Fibroblast of lung (primary cell): ENCODE measurements around the gene RIMS1. TPM values are rescaled to one million over a fixed set of nuclear protein-coding genes. Genes with fewer than 3 reads are reported as not detected.

Experiments
- DNase-seq, 2 donors: peaks; one replicate each; pipeline versions ENCODE4 v3.0.0 to v3.0.0-alpha.2; 2010; ENCODE audit warnings: low read depth in 2 of 2
- H2AFZ ChIP-seq: 2 replicates; pipeline ENCODE4 v1.5.1; 2012; ENCODE audit warnings: low read length, control low read depth, inconsistent platforms
- H3K27ac ChIP-seq: 2 replicates; pipeline ENCODE4 v1.5.1; 2011; ENCODE audit warnings: low read length, control low read depth; ENCODE audit not compliant: insufficient read depth
- H3K27me3 ChIP-seq: 2 replicates; pipeline ENCODE4 v1.5.1; 2011; ENCODE audit warnings: mild to moderate bottlenecking, low read length; ENCODE audit not compliant: control insufficient read depth, insufficient read depth
- H3K36me3 ChIP-seq: 2 replicates; pipeline ENCODE4 v1.5.1; 2011; ENCODE audit warnings: low read length; ENCODE audit not compliant: control insufficient read depth, insufficient read depth
- H3K4me1 ChIP-seq: 2 replicates; pipeline ENCODE4 v1.5.1; 2011; ENCODE audit warnings: low read length; ENCODE audit not compliant: control insufficient read depth, insufficient read depth; ENCODE audit errors: extremely low read depth
- H3K4me2 ChIP-seq: 2 replicates; pipeline ENCODE4 v1.5.1; 2011; ENCODE audit warnings: low read length, control low read depth; ENCODE audit not compliant: insufficient read depth; ENCODE audit errors: extremely low read depth
- H3K4me3 ChIP-seq, 4 experiments: fragments of 200-600 bp in 1 of 4; sonication (generic) in 1 of 4; replicated peaks in 1 of 4; 2 replicates each; pipeline ENCODE4 v1.5.1; 2011 to 2016; ENCODE audit warnings: low read length in 4 of 4, low read depth in 3 of 4, mild to moderate bottlenecking in 3 of 4, control low read depth in 2 of 4, inconsistent platforms in 1 of 4, mixed read lengths in 1 of 4; ENCODE audit not compliant: insufficient read depth in 1 of 4; ENCODE audit errors: control extremely low read depth in 1 of 4
- H3K79me2 ChIP-seq: 2 replicates; pipeline ENCODE4 v1.5.1; 2012; ENCODE audit warnings: mild to moderate bottlenecking, low read length, inconsistent platforms; ENCODE audit not compliant: control insufficient read depth, insufficient read depth
- H3K9ac ChIP-seq: 2 replicates; pipeline ENCODE4 v1.5.1; 2011; ENCODE audit warnings: mild to moderate bottlenecking, low read length, control low read depth; ENCODE audit not compliant: insufficient read depth
- H3K9me3 ChIP-seq: 2 replicates; pipeline ENCODE4 v1.5.1; 2012; ENCODE audit warnings: low read depth, low read length; ENCODE audit not compliant: control insufficient read depth, insufficient read depth
- H4K20me1 ChIP-seq: 2 replicates; pipeline ENCODE4 v1.5.1; 2011; ENCODE audit warnings: low read length; ENCODE audit not compliant: control insufficient read depth, insufficient read depth; ENCODE audit errors: extremely low read depth
- CTCF ChIP-seq, 2 donors: IDR thresholded peaks in 1 of 2; conservative IDR thresholded peaks in 1 of 2; 1 replicate in 1 of 2; 2 replicates in 1 of 2; pipeline ENCODE4 v1.5.1; 2011 to 2012; ENCODE audit warnings: low read length in 2 of 2, control low read depth in 1 of 2, inconsistent platforms in 1 of 2, low read depth in 1 of 2, mild to moderate bottlenecking in 1 of 2
- EZH2 ChIP-seq: IDR thresholded peaks from 2 replicates; pipeline ENCODE4 v1.5.1; 2012; ENCODE audit warnings: low read length, control low read depth, mild to moderate bottlenecking; ENCODE audit errors: missing control alignments
- polyA plus RNA-seq, 2 donors: library from polyadenylated mRNA; depleted of rRNA in 1 of 2; stranded (reverse) in 1 of 2; unstranded in 1 of 2; fragments of >200 nt; gene quantifications; 2 replicates each; pipeline ENCODE4 v1.2.1, GENCODE V29; 2011 to 2012; ENCODE audit warnings: missing spikeins in 1 of 2
- total RNA-seq: library from RNA; depleted of rRNA; stranded (reverse); fragments of >200 nt; gene quantifications from 2 replicates; pipeline ENCODE4 v1.2.1, GENCODE V29; 2014

The RIMS1 gene
- total and polyA plus RNA-seq, 2 donors (not counting 1 experiment from before 2014, with no cell fraction given): 1.1 to 2.3 TPM

- Histone ChIP-seq H3K4me1 (peaks cover 4% of the 10 kb centered on the region), H3K36me3 (no peaks in the 10 kb centered on the region)
Observed at GRCh38 chr6:72419966-72420365, 533.6 kb downstream of the RIMS1 start.

DNA sequence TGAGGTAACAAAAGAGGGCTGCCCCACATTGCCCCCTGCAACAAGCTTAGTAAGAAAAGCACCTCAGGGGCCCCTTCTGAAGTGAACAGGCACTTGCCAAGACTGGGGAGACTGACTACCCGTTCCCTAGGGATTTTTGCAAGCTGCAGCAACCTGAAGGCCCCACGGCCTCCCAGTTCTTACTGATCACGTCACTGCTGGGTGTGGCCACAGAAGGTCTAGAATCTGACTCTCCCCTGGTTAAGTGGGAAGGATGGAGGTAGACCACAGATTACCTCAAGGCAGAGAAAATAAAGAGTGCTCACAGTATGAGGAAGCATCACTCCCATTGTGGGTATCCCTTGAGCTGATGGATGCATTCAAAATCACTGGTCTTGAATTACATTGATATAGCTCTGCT lies 534.1 kb downstream of the RIMS1 start:
- Histone ChIP-seq H3K9me3 (no peaks in the 10 kb centered on the region), H3K9ac (no peak overlapping the region), H3K27me3 (no peaks in the 10 kb centered on the region), H4K20me1 (no peaks in the 10 kb centered on the region), H3K79me2 (no peaks in the 10 kb centered on the region), H3K4me2 (no peak overlapping the region), H2AFZ (no peak overlapping the region), H3K36me3 (no peaks in the 10 kb centered on the region), H3K4me3 (no peak overlapping the region), H3K27ac (no peak overlapping the region), H3K4me1 (peaks cover 4% of the 10 kb centered on the region)
- no peak for DNase-seq
- TF ChIP-seq EZH2 (no peak), CTCF (conservative IDR thresholded peaks at IDR 0.05 in 1 of 2, IDR thresholded peaks at IDR 0.05 in 1 of 2; ENCODE audit: low read depth in 1 of 2, low read length in 2 of 2) (no peak)

More at GRCh38 chr6:72419966-72420365, 533.6 kb downstream of the RIMS1 start:
- Histone ChIP-seq H2AFZ (no peak overlapping the region), H3K27me3 (no peaks in the 10 kb centered on the region), H3K9me3 (no peaks in the 10 kb centered on the region), H4K20me1 (no peaks in the 10 kb centered on the region), H3K27ac (no peak overlapping the region), H3K79me2 (no peaks in the 10 kb centered on the region), H3K4me2 (no peak overlapping the region), H3K4me3 (no peak overlapping the region), H3K9ac (no peak overlapping the region)
- DNase-seq: no peak
- no peak for TF ChIP-seq CTCF (conservative IDR thresholded peaks at IDR 0.05 in 1 of 2, IDR thresholded peaks at IDR 0.05 in 1 of 2; ENCODE audit: low read depth in 1 of 2, low read length in 2 of 2)
- TF ChIP-seq EZH2: no peak

DNA sequence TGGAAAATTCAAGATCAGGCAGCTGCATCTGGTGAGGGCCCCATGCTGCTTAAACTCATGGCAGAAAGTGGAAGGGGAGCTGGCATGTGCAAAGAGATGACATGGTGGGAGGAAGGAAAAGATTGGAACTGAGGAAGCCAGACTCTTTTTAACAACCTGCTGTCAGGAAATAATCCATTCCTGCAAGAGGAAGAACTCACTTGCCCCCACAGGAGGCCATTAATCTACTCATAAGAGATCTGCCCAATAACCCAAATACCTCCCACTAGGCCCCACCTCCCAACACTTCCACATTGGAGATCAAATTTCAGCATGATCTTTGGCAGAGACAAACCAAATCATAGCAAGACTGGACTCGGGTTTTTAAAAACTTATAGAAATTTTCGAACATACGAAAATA lies 535.0 kb downstream of the RIMS1 start:
- H4K20me1 ChIP-seq: no peaks in the 10 kb centered on the region
- H3K27ac ChIP-seq: no peak overlapping the region
- DNase-seq: no peak
- H3K36me3 ChIP-seq: no peaks in the 10 kb centered on the region
- peaks cover 7% of the 10 kb centered on the region for H3K4me1 ChIP-seq
- no peak overlapping the region for H3K4me3 ChIP-seq
- no peak overlapping the region for H3K4me2 ChIP-seq
- H2AFZ ChIP-seq: no peak overlapping the region
- H3K79me2 ChIP-seq: no peaks in the 10 kb centered on the region
- H3K27me3 ChIP-seq: no peaks in the 10 kb centered on the region
- H3K9me3 ChIP-seq: no peaks in the 10 kb centered on the region
- no peak overlapping the region for H3K9ac ChIP-seq
- TF ChIP-seq CTCF (conservative IDR thresholded peaks at IDR 0.05 in 1 of 2, IDR thresholded peaks at IDR 0.05 in 1 of 2; ENCODE audit: low read depth in 1 of 2, low read length in 2 of 2) (no peak), EZH2 (no peak)
